Peyer's patch (tissue), 4 donors: Measurements from ENCODE around the gene MSS51.
A peak's percentile ranks its signal among the peaks of the same experiment; 100 is the strongest.

ENCODE experiments used
- POLR2A ChIP-seq, 2 donors: fragments of 450-650 bp; IDR thresholded peaks; one replicate each; pipeline ENCODE4 v1.5.1; 2017; ENCODE audit warnings: antibody characterized with exemption in 2 of 2, mild to moderate bottlenecking in 2 of 2, moderate library complexity in 2 of 2
- TF ChIP-seq, protein P1 (sequence below), 6 experiments: fragments of 450-650 bp in 4 of 6; fragments of 200-600 bp in 2 of 6; sonication (generic) in 1 of 6; IDR thresholded peaks; one replicate each; pipeline ENCODE4 v1.5.1; 2017 to 2019; ENCODE audit warnings: antibody characterized with exemption in 6 of 6, mild to moderate bottlenecking in 3 of 6, moderate library complexity in 1 of 6

- TF ChIP-seq, protein P1, sequence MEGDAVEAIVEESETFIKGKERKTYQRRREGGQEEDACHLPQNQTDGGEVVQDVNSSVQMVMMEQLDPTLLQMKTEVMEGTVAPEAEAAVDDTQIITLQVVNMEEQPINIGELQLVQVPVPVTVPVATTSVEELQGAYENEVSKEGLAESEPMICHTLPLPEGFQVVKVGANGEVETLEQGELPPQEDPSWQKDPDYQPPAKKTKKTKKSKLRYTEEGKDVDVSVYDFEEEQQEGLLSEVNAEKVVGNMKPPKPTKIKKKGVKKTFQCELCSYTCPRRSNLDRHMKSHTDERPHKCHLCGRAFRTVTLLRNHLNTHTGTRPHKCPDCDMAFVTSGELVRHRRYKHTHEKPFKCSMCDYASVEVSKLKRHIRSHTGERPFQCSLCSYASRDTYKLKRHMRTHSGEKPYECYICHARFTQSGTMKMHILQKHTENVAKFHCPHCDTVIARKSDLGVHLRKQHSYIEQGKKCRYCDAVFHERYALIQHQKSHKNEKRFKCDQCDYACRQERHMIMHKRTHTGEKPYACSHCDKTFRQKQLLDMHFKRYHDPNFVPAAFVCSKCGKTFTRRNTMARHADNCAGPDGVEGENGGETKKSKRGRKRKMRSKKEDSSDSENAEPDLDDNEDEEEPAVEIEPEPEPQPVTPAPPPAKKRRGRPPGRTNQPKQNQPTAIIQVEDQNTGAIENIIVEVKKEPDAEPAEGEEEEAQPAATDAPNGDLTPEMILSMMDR (IDR thresholded peaks at IDR 0.05), result peak in 1 of 6 experiments; percentile 8
- no peak for TF ChIP-seq POLR2A (IDR thresholded peaks at IDR 0.05)
Measured at GRCh38 chr10:73413108-73413527, 20.2 kb downstream of the MSS51 start.
